OCI-LY1 (cell line): ENCODE data around the gene ZNF524.

Experiments used
- CTCF ChIP-seq: fragments of 200-600 bp; sonication (generic), shearing (Covaris generic); IDR thresholded peaks from 2 replicates; pipeline ENCODE4 v1.5.1; 2017; ENCODE audit warnings: mild to moderate bottlenecking, antibody characterized with exemption, low read length, moderate library complexity, mixed read lengths
- EZH2 ChIP-seq: fragments of 200-600 bp; sonication (generic), shearing (Covaris generic); IDR thresholded peaks from 2 replicates; pipeline ENCODE4 v1.8.0; 2017; ENCODE audit warnings: borderline replicate concordance, mixed run types, mild to moderate bottlenecking, antibody characterized with exemption, low read length, moderate library complexity, mixed read lengths

GRCh38 chr19:55594996-55595545, 5.0 kb upstream of the ZNF524 start:
- no peak for TF ChIP-seq CTCF
- TF ChIP-seq EZH2 = no peak
